ENCODE data around the gene CNTNAP3.
"Not testable (repeated sequence)": the region's sequence is repeated elsewhere in the genome, so short reads cannot be mapped to it uniquely, and the experiment has no call there.

The CNTNAP3 gene

DNA sequence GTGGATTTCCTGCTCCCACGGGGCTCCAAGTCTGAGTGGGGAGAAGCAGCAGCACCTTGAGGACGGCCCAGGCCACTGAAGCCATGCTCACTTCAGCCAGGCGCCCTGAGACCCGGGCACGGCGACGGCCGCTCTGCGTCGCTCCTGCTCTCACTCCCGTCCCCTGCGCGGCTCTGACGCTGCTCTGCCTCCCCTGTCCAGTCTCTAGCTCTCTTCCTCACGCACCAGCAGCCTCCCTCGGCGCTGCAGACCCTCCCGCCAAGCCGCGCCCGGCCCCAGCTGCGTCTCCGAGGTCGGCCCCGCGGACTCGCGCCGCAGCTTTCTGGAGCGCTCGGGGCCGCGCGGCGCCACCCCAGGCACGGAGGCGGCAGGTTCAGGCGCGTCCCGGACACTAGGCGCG, at the start of gene CNTNAP3:
Gene CNTNAP3 (minus strand): TSS at position 188 of the 400 bp plus-strand sequence. CDS start 103 bp downstream, at position 85.
- H3K27me3 ChIP-seq (ENCODE audit: control insufficient read depth in 1 of 2, insufficient read depth in 2 of 2, low read length in 2 of 2); H3K27ac ChIP-seq (ENCODE audit: low read length); H3K9ac ChIP-seq (ENCODE audit: low read length in 2 of 2); H3K4me3 ChIP-seq (ENCODE audit: low read length in 2 of 2); H3K4me1 ChIP-seq (ENCODE audit: control insufficient read depth, insufficient read depth, low read length); H3K9me3 ChIP-seq (ENCODE audit: control insufficient read depth in 2 of 2, low read length in 2 of 2); H3K36me3 ChIP-seq (ENCODE audit: control insufficient read depth in 2 of 2, insufficient read depth in 2 of 2, low read length in 2 of 2): not testable (repeated sequence)

DNA sequence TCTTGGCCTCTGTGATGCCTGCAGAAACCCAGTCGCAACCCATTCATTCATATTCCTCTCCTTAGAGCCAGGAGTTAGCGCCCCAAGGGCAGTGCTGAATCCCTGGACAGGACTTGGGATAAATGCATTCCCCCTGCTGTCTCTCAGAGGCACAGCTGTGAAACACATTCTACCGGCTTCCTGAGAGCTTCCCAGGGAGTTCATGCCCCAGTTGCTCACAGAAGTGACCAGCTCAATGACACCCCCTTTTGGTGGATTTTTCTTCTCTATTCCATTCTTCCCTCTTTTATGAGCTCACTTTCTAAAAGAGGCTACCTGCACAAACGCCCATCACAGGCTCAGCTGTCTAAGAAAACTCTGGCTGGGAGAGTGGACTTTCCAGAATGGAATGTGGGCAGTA, 8.0 kb downstream of the CNTNAP3 start:
- H3K4me1 ChIP-seq (ENCODE audit: control insufficient read depth, insufficient read depth, low read length); H3K9ac ChIP-seq (ENCODE audit: low read length in 2 of 2); H3K27ac ChIP-seq (ENCODE audit: low read length); H3K9me3 ChIP-seq (ENCODE audit: control insufficient read depth in 2 of 2, low read length in 2 of 2); H3K36me3 ChIP-seq (ENCODE audit: control insufficient read depth in 2 of 2, insufficient read depth in 2 of 2, low read length in 2 of 2); H3K4me3 ChIP-seq (ENCODE audit: low read length in 2 of 2); H3K27me3 ChIP-seq (ENCODE audit: control insufficient read depth in 1 of 2, insufficient read depth in 2 of 2, low read length in 2 of 2): not testable (repeated sequence)

- not testable (repeated sequence) for H3K27me3 ChIP-seq (ENCODE audit: control insufficient read depth in 1 of 2, insufficient read depth in 2 of 2, low read length in 2 of 2); H3K36me3 ChIP-seq (ENCODE audit: control insufficient read depth in 2 of 2, insufficient read depth in 2 of 2, low read length in 2 of 2); H3K4me1 ChIP-seq (ENCODE audit: control insufficient read depth, insufficient read depth, low read length); H3K9ac ChIP-seq (ENCODE audit: low read length in 2 of 2); H3K4me3 ChIP-seq (ENCODE audit: low read length in 2 of 2); H3K9me3 ChIP-seq (ENCODE audit: control insufficient read depth in 2 of 2, low read length in 2 of 2); H3K27ac ChIP-seq (ENCODE audit: low read length)
These were observed 45.5 kb downstream of the CNTNAP3 start for GRCh38 chr9:39242513-39242912.

GRCh38 chr9:39232130-39232991, 55.6 kb downstream of the CNTNAP3 start:
- H3K9ac ChIP-seq (ENCODE audit: low read length in 2 of 2); H3K36me3 ChIP-seq (ENCODE audit: control insufficient read depth in 2 of 2, insufficient read depth in 2 of 2, low read length in 2 of 2); H3K27ac ChIP-seq (ENCODE audit: low read length); H3K27me3 ChIP-seq (ENCODE audit: control insufficient read depth in 1 of 2, insufficient read depth in 2 of 2, low read length in 2 of 2); H3K4me3 ChIP-seq (ENCODE audit: low read length in 2 of 2); H3K4me1 ChIP-seq (ENCODE audit: control insufficient read depth, insufficient read depth, low read length); H3K9me3 ChIP-seq (ENCODE audit: control insufficient read depth in 2 of 2, low read length in 2 of 2): not testable (repeated sequence)

- not testable (repeated sequence) for H3K4me1 ChIP-seq (ENCODE audit: control insufficient read depth, insufficient read depth, low read length); H3K4me3 ChIP-seq (ENCODE audit: low read length in 2 of 2); H3K27ac ChIP-seq (ENCODE audit: low read length); H3K36me3 ChIP-seq (ENCODE audit: control insufficient read depth in 2 of 2, insufficient read depth in 2 of 2, low read length in 2 of 2); H3K9me3 ChIP-seq (ENCODE audit: control insufficient read depth in 2 of 2, low read length in 2 of 2); H3K9ac ChIP-seq (ENCODE audit: low read length in 2 of 2); H3K27me3 ChIP-seq (ENCODE audit: control insufficient read depth in 1 of 2, insufficient read depth in 2 of 2, low read length in 2 of 2)
These were observed 72.0 kb downstream of the CNTNAP3 start for GRCh38 chr9:39215976-39216375.

DNA sequence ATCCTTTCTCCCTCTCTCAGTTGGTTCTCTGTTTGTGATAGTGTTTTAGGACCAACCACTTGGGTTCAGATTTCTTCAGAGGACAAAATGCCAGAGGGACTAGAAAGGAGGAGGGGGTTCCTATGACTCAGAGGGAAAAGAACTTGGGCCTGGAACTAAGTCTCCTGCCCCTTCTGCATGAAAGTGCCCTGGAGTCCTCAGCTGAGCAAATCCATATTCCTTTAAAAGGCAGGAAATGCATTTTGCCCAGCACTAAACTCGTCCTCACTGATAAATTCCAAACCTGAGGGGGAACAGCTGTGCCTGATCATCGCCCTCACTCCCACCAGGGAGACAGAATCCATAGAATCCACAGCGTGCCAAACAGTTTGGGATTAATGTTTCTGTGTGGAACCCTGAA, 78.2 kb downstream of the CNTNAP3 start:
- not testable (repeated sequence) for H3K4me1 ChIP-seq (ENCODE audit: control insufficient read depth, insufficient read depth, low read length); H3K9ac ChIP-seq (ENCODE audit: low read length in 2 of 2)

GRCh38 chr9:39206643-39207042, 81.3 kb downstream of the CNTNAP3 start:
- H3K27me3 ChIP-seq (ENCODE audit: control insufficient read depth in 1 of 2, insufficient read depth in 2 of 2, low read length in 2 of 2); H3K4me3 ChIP-seq (ENCODE audit: low read length in 2 of 2); H3K36me3 ChIP-seq (ENCODE audit: control insufficient read depth in 2 of 2, insufficient read depth in 2 of 2, low read length in 2 of 2); H3K9me3 ChIP-seq (ENCODE audit: control insufficient read depth in 2 of 2, low read length in 2 of 2); H3K4me1 ChIP-seq (ENCODE audit: control insufficient read depth, insufficient read depth, low read length); H3K27ac ChIP-seq (ENCODE audit: low read length); H3K9ac ChIP-seq (ENCODE audit: low read length in 2 of 2): not testable (repeated sequence)

More for the DNA sequence above, 78.2 kb downstream of the CNTNAP3 start:
- H3K27me3 ChIP-seq (ENCODE audit: control insufficient read depth in 1 of 2, insufficient read depth in 2 of 2, low read length in 2 of 2); H3K36me3 ChIP-seq (ENCODE audit: control insufficient read depth in 2 of 2, insufficient read depth in 2 of 2, low read length in 2 of 2); H3K27ac ChIP-seq (ENCODE audit: low read length); H3K9me3 ChIP-seq (ENCODE audit: control insufficient read depth in 2 of 2, low read length in 2 of 2); H3K4me3 ChIP-seq (ENCODE audit: low read length in 2 of 2): not testable (repeated sequence)

DNA sequence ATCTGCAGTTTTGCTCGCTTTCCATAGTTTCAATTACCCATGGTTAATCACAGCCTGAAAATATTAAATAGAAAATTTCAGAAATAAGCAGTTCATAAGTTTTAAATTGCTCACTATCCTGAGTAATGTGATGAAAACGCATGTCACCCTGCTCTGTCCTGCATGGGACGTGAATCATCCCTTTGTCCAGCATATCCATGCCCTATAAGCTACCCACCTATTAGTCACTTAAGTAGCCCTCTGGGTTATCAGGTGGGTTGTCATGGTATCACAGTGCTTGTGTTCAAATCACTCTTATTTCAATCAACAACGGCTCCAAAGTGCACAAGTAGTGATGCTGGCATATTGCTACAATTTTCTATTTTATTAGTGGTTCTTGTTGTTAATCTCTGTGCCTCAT, 82.1 kb downstream of the CNTNAP3 start:
- not testable (repeated sequence) for H3K9me3 ChIP-seq (ENCODE audit: control insufficient read depth in 2 of 2, low read length in 2 of 2); H3K9ac ChIP-seq (ENCODE audit: low read length in 2 of 2); H3K27ac ChIP-seq (ENCODE audit: low read length); H3K36me3 ChIP-seq (ENCODE audit: control insufficient read depth in 2 of 2, insufficient read depth in 2 of 2, low read length in 2 of 2); H3K4me3 ChIP-seq (ENCODE audit: low read length in 2 of 2); H3K4me1 ChIP-seq (ENCODE audit: control insufficient read depth, insufficient read depth, low read length); H3K27me3 ChIP-seq (ENCODE audit: control insufficient read depth in 1 of 2, insufficient read depth in 2 of 2, low read length in 2 of 2)

GRCh38 chr9:39200412-39200811, 87.6 kb downstream of the CNTNAP3 start:
- H3K36me3 ChIP-seq (ENCODE audit: control insufficient read depth in 2 of 2, insufficient read depth in 2 of 2, low read length in 2 of 2); H3K4me1 ChIP-seq (ENCODE audit: control insufficient read depth, insufficient read depth, low read length); H3K27me3 ChIP-seq (ENCODE audit: control insufficient read depth in 1 of 2, insufficient read depth in 2 of 2, low read length in 2 of 2); H3K27ac ChIP-seq (ENCODE audit: low read length); H3K9ac ChIP-seq (ENCODE audit: low read length in 2 of 2); H3K4me3 ChIP-seq (ENCODE audit: low read length in 2 of 2); H3K9me3 ChIP-seq (ENCODE audit: control insufficient read depth in 2 of 2, low read length in 2 of 2): not testable (repeated sequence)

DNA sequence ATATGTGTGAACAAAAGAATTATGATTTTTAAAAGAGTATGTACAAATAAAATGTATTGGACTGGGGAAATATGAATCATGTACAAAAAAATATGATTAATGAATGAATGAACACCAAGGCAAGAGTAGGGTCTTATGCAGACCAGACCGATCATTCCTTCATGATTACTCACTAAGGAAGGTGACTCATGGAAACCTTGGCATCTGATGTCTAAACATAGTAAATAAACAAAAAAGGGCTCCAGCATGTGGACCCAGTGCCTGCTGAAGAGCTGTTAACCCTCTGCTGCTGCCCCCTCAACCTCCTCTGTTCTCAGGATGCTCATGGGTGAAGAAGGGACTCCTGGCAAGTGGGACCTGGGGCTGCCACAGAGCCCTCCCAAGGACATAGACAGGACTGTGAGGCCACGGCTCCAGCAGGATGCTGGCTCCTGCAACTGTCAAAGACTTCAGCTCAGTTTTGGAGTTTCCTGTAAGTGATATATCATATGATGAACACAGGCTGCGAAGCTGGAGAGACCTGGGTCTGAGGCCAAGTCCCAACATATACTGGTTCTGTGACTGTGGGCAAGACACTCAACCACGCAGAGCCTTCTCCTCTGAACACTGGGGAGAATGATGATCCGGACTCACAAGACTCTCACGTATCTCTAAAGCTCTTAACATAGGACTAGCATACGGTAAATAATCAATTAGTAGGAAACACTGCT, 89.8 kb downstream of the CNTNAP3 start:
- not testable (repeated sequence) for H3K4me1 ChIP-seq (ENCODE audit: control insufficient read depth, insufficient read depth, low read length); H3K9me3 ChIP-seq (ENCODE audit: control insufficient read depth in 2 of 2, low read length in 2 of 2)

GRCh38 chr9:39171370-39171769, 116.6 kb downstream of the CNTNAP3 start:
- not testable (repeated sequence) for H3K36me3 ChIP-seq (ENCODE audit: control insufficient read depth in 2 of 2, insufficient read depth in 2 of 2, low read length in 2 of 2); H3K9me3 ChIP-seq (ENCODE audit: control insufficient read depth in 2 of 2, low read length in 2 of 2); H3K4me3 ChIP-seq (ENCODE audit: low read length in 2 of 2); H3K4me1 ChIP-seq (ENCODE audit: control insufficient read depth, insufficient read depth, low read length); H3K27ac ChIP-seq (ENCODE audit: low read length); H3K27me3 ChIP-seq (ENCODE audit: control insufficient read depth in 1 of 2, insufficient read depth in 2 of 2, low read length in 2 of 2); H3K9ac ChIP-seq (ENCODE audit: low read length in 2 of 2)

More for the DNA sequence above, 89.8 kb downstream of the CNTNAP3 start:
- not testable (repeated sequence) for H3K9ac ChIP-seq (ENCODE audit: low read length in 2 of 2); H3K27me3 ChIP-seq (ENCODE audit: control insufficient read depth in 1 of 2, insufficient read depth in 2 of 2, low read length in 2 of 2); H3K27ac ChIP-seq (ENCODE audit: low read length); H3K36me3 ChIP-seq (ENCODE audit: control insufficient read depth in 2 of 2, insufficient read depth in 2 of 2, low read length in 2 of 2); H3K4me3 ChIP-seq (ENCODE audit: low read length in 2 of 2)

Measured in stomach smooth muscle (tissue), 2 donors.